GM23248 (cell line): ENCODE measurements around the gene CYP2U1.

ENCODE experiments used
- EZH2 ChIP-seq: fragments of 200-600 bp; sonication (generic); IDR thresholded peaks from 2 replicates; pipeline ENCODE4 v1.6.1; 2018; ENCODE audit warnings: antibody characterized with exemption, mild to moderate bottlenecking; ENCODE audit not compliant: insufficient read depth, poor library complexity, severe bottlenecking
- EZH2phosphoT487 ChIP-seq: fragments of 200-600 bp; sonication (generic); IDR thresholded peaks from 2 replicates; pipeline ENCODE4 v1.6.1; 2018; ENCODE audit warnings: antibody characterized with exemption, moderate library complexity, mild to moderate bottlenecking, low read depth; ENCODE audit not compliant: insufficient read depth

- TF ChIP-seq EZH2: no peak
- no peak for TF ChIP-seq EZH2phosphoT487
Observed at GRCh38 chr4:107937040-107937439, 5.7 kb downstream of the CYP2U1 start.
